ENCODE results near the gene THEMIS.
"Not testable (repeated sequence)": the region's sequence is repeated elsewhere in the genome, so short reads cannot be mapped to it uniquely, and the experiment has no call there.

Gene THEMIS

DNA sequence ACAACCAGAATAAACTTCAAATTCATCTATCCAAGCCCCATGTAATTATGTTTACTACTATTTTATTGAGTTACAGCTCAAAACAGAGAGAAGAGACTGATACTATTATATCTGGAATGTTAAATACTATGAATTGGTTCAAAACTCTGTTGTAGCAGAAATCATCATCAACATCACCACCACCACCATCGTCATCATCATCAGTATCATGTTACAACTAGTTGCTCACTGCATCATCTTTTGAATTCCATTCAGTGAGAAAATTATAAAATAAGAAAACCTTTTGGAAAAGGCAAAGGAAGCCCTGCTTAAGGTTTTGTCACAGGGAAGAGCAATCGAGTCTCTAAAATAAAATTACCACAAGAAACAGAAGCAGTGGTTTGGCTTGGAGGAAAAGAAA, 36.2 kb upstream of the THEMIS start:
- no peak for TF ChIP-seq POLR2AphosphoS5 (IDR thresholded peaks at IDR 0.05; ENCODE audit: borderline replicate concordance, low read depth, low read length)
- TF ChIP-seq FOXP2 (optimal IDR thresholded peaks at IDR 0.05; ENCODE audit: control extremely low read depth, extremely low read length, insufficient read depth): no peak
- no peak for TF ChIP-seq EZH2 (IDR thresholded peaks at IDR 0.05)

DNA sequence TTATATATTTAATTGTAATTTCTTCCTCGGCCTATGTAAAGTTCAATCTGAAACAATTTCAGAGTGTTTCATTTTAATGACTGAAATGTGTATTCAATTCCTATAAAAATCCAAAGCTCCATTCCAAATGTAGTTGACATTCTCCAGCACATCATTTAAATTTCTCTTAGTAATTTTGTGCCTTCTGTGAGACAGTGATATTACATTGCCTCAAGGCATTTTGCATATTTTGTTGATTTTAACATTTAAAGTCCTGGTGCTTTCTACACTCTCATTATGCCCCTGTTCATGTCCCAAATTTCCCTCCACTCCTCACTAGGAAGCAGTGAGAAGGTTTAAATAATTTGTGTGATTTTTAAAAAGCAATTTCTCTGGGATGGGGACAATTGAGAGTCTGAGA, 34.1 kb upstream of the THEMIS start:
- Histone ChIP-seq H3K27ac (peak overlapping the region; percentile 89), H3K9me3 (ENCODE audit: low read depth, low read length) (no peaks in the 10 kb centered on the region), H3K36me3 (ENCODE audit: insufficient read depth, low read length) (no peaks in the 10 kb centered on the region), H3K4me3 (peak overlapping the region; percentile 18), H3K9ac (ENCODE audit: insufficient read length) (no peak overlapping the region)
- DNase-seq (ENCODE audit: low read depth, low spot score): peak; percentile 71
- TF ChIP-seq POLR2AphosphoS5 (IDR thresholded peaks at IDR 0.05; ENCODE audit: borderline replicate concordance, low read depth, low read length) (no peak), EZH2 (IDR thresholded peaks at IDR 0.05) (no peak), FOXP2 (optimal IDR thresholded peaks at IDR 0.05; ENCODE audit: control extremely low read depth, extremely low read length, insufficient read depth) (no peak)

More for the DNA sequence above, 36.2 kb upstream of the THEMIS start:
- Histone ChIP-seq H3K4me3 (no peak overlapping the region), H3K36me3 (ENCODE audit: insufficient read depth, low read length) (no peaks in the 10 kb centered on the region), H3K9me3 (ENCODE audit: low read depth, low read length) (no peaks in the 10 kb centered on the region), H3K27ac (0 out of 2 replicates have a peak overlapping the region, but pooled peaks have one; percentile 21), H3K9ac (ENCODE audit: insufficient read length) (no peak overlapping the region)
- no peak for DNase-seq (ENCODE audit: low read depth, low spot score)

GRCh38 chr6:127933852-127934840, 33.3 kb upstream of the THEMIS start:
- DNase-seq (ENCODE audit: low read depth, low spot score): no peak
- no peak for TF ChIP-seq FOXP2 (optimal IDR thresholded peaks at IDR 0.05; ENCODE audit: control extremely low read depth, extremely low read length, insufficient read depth)
- no peak for TF ChIP-seq POLR2AphosphoS5 (IDR thresholded peaks at IDR 0.05; ENCODE audit: borderline replicate concordance, low read depth, low read length)
- no peak for TF ChIP-seq EZH2 (IDR thresholded peaks at IDR 0.05)
- 0 out of 2 replicates have a peak overlapping the region, but pooled peaks have one; percentile 5 for H3K4me3 ChIP-seq
- no peaks in the 10 kb centered on the region for H3K36me3 ChIP-seq (ENCODE audit: insufficient read depth, low read length)
- H3K27ac ChIP-seq: peak overlapping the region; percentile 89
- H3K9me3 ChIP-seq (ENCODE audit: low read depth, low read length): no peaks in the 10 kb centered on the region
- H3K9ac ChIP-seq (ENCODE audit: insufficient read length): no peak overlapping the region

GRCh38 chr6:127933137-127933536, 32.3 kb upstream of the THEMIS start:
- Histone ChIP-seq H3K4me3 (no peak overlapping the region), H3K9me3 (ENCODE audit: low read depth, low read length) (no peaks in the 10 kb centered on the region), H3K27ac (no peak overlapping the region), H3K36me3 (ENCODE audit: insufficient read depth, low read length) (no peaks in the 10 kb centered on the region), H3K9ac (ENCODE audit: insufficient read length) (no peak overlapping the region)
- TF ChIP-seq FOXP2 (optimal IDR thresholded peaks at IDR 0.05; ENCODE audit: control extremely low read depth, extremely low read length, insufficient read depth) (no peak), POLR2AphosphoS5 (IDR thresholded peaks at IDR 0.05; ENCODE audit: borderline replicate concordance, low read depth, low read length) (no peak), EZH2 (IDR thresholded peaks at IDR 0.05) (no peak)
- no peak for DNase-seq (ENCODE audit: low read depth, low spot score)

DNA sequence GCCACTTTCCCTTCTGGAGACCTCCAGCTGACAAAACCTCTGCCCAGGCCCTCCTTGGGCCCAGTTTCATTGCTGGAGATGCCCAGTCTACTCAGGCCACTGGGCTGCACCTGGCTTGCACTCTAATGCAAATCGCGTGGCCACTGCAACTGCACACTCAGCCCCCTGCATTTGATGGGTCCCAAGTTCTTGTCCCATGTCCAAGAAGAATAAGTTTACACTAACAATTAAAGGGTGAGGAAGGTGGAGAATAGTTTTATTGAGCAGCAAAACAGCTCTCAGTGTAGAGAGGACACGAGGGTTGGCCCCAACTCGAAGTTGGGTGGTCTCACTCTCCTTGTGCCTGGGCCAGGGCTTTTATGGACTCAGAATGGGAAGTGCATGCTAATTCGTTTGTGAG, 31.9 kb upstream of the THEMIS start:
- DNase-seq (ENCODE audit: low read depth, low spot score): no peak
- no peak overlapping the region for H3K9ac ChIP-seq (ENCODE audit: insufficient read length)
- no peaks in the 10 kb centered on the region for H3K9me3 ChIP-seq (ENCODE audit: low read depth, low read length)
- H3K27ac ChIP-seq: no peak overlapping the region
- no peaks in the 10 kb centered on the region for H3K36me3 ChIP-seq (ENCODE audit: insufficient read depth, low read length)
- H3K4me3 ChIP-seq: no peak overlapping the region
- TF ChIP-seq FOXP2 (optimal IDR thresholded peaks at IDR 0.05; ENCODE audit: control extremely low read depth, extremely low read length, insufficient read depth): no peak
- TF ChIP-seq POLR2AphosphoS5 (IDR thresholded peaks at IDR 0.05; ENCODE audit: borderline replicate concordance, low read depth, low read length): no peak
- no peak for TF ChIP-seq EZH2 (IDR thresholded peaks at IDR 0.05)

DNA sequence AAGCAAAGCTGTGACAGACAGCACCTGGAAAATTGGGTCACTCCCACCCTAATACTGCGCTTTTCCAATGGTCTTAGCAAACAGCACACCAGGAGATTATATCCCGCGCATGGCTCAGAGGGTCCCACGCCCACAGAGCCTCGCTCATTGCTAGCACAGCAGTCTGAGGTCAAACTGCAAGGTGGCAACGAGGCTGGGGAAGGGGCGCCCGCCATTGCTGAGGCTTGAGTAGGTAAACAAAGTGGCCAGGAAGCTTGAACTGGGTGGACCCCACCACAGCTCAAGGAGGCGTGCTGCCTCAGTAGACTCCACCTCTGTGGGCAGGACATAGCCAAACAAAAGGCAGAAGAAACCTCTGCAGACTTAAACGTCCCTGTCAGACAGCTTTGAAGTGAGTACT, 25.6 kb upstream of the THEMIS start:
- H3K9ac ChIP-seq (ENCODE audit: insufficient read length): not testable (repeated sequence)

GRCh38 chr6:127924440-127924839, 23.6 kb upstream of the THEMIS start:
- Histone ChIP-seq H3K27ac (no peak overlapping the region), H3K9ac (ENCODE audit: insufficient read length) (no peak overlapping the region), H3K36me3 (ENCODE audit: insufficient read depth, low read length) (no peaks in the 10 kb centered on the region)

More for the DNA sequence above, 25.6 kb upstream of the THEMIS start:
- H3K4me3 ChIP-seq; H3K9me3 ChIP-seq (ENCODE audit: low read depth, low read length); DNase-seq (ENCODE audit: low read depth, low spot score); H3K27ac ChIP-seq; H3K36me3 ChIP-seq (ENCODE audit: insufficient read depth, low read length): not testable (repeated sequence)

GRCh38 chr6:127924031-127924430, 23.2 kb upstream of the THEMIS start:
- H3K9ac ChIP-seq (ENCODE audit: insufficient read length): no peak overlapping the region
- no peak overlapping the region for H3K4me3 ChIP-seq
- H3K27ac ChIP-seq: no peak overlapping the region
- no peaks in the 10 kb centered on the region for H3K36me3 ChIP-seq (ENCODE audit: insufficient read depth, low read length)
- no peaks in the 10 kb centered on the region for H3K9me3 ChIP-seq (ENCODE audit: low read depth, low read length)
- DNase-seq (ENCODE audit: low read depth, low spot score): no peak
- TF ChIP-seq POLR2AphosphoS5 (IDR thresholded peaks at IDR 0.05; ENCODE audit: borderline replicate concordance, low read depth, low read length) (no peak), EZH2 (IDR thresholded peaks at IDR 0.05) (no peak)

More at GRCh38 chr6:127924440-127924839, 23.6 kb upstream of the THEMIS start:
- no peaks in the 10 kb centered on the region for H3K9me3 ChIP-seq (ENCODE audit: low read depth, low read length)
- no peak overlapping the region for H3K4me3 ChIP-seq
- TF ChIP-seq POLR2AphosphoS5 (IDR thresholded peaks at IDR 0.05; ENCODE audit: borderline replicate concordance, low read depth, low read length): no peak
- no peak for TF ChIP-seq EZH2 (IDR thresholded peaks at IDR 0.05)
- TF ChIP-seq FOXP2 (optimal IDR thresholded peaks at IDR 0.05; ENCODE audit: control extremely low read depth, extremely low read length, insufficient read depth): no peak
- no peak for DNase-seq (ENCODE audit: low read depth, low spot score)
